ENCODE measurements around the gene GABBR2. TPM values are rescaled to one million over a fixed set of nuclear protein-coding genes. Genes with fewer than 3 reads are reported as not detected.

The GABBR2 gene
- polyA plus RNA-seq, 1 of the 3 experiments (the other 2 are of a cell fraction): not detected

GRCh38 chr9:98570663-98571440 lies 137.9 kb downstream of the GABBR2 start:
- no peak for DNase-seq
- CTCF ChIA-PET: no interaction called here
- Histone ChIP-seq H3K9ac (no peak overlapping the region), H3K4me1 (ENCODE audit: control insufficient read depth in 1 of 2, insufficient read depth in 2 of 2, low read depth in 1 of 2, low read length in 1 of 2) (no peaks in the 10 kb centered on the region; a peak in 1 of 4 replicates), H3K36me3 (replicated peaks in 1 of 2; ENCODE audit: control insufficient read depth in 1 of 2, insufficient read depth in 2 of 2, low read length in 1 of 2) (no peaks in the 10 kb centered on the region), H3F3A (replicated peaks; ENCODE audit: insufficient read depth) (no peaks in the 10 kb centered on the region), H3K9me2 (no peaks in the 10 kb centered on the region), H4K20me1 (ENCODE audit: insufficient read depth) (no peaks in the 10 kb centered on the region), H3K27me3 (ENCODE audit: insufficient read depth) (no peaks in the 10 kb centered on the region; the same call in 1 of the 2 replicates), H3K79me2 (ENCODE audit: insufficient read depth) (no peaks in the 10 kb centered on the region), H3K27ac (ENCODE audit: low read depth in 2 of 2, low read length in 1 of 2) (no peak overlapping the region), H2AFZ (ENCODE audit: low read depth) (no peak overlapping the region), H3K9me3 (no peaks in the 10 kb centered on the region), H3K4me3 (ENCODE audit: low read depth in 2 of 2, low read length in 1 of 2) (no peak overlapping the region), H3K4me2 (no peak overlapping the region)
- no peak for TF ChIP-seq CTCF (IDR thresholded peaks at IDR 0.05)
- no peak for TF ChIP-seq RCOR1 (IDR thresholded peaks at IDR 0.05; ENCODE audit: low read length)
- TF ChIP-seq SIN3A (IDR thresholded peaks at IDR 0.05; ENCODE audit: borderline replicate concordance, low read depth, low read length): no peak
- no peak for TF ChIP-seq NRF1 (IDR thresholded peaks at IDR 0.05; ENCODE audit: low read depth, low read length)
- TF ChIP-seq RXRA (IDR thresholded peaks at IDR 0.05; ENCODE audit: borderline replicate concordance, low read depth): no peak
- no peak for TF ChIP-seq YY1 (IDR thresholded peaks at IDR 0.05; ENCODE audit: low read depth)
- no peak for TF ChIP-seq TCF12 (IDR thresholded peaks at IDR 0.05)
- TF ChIP-seq REST (IDR thresholded peaks at IDR 0.05; ENCODE audit: low read depth, low read length): no peak
- TF ChIP-seq TEAD4 (IDR thresholded peaks at IDR 0.05; ENCODE audit: borderline replicate concordance, insufficient read depth): no peak
- TF ChIP-seq FOXJ3 (CRISPR knock-in tag; IDR thresholded peaks at IDR 0.05): no peak
- no peak for TF ChIP-seq JUND (IDR thresholded peaks at IDR 0.05)
- TF ChIP-seq GABPA (IDR thresholded peaks at IDR 0.05; ENCODE audit: low read depth): no peak
- 40% methylated on average over 8 of the region's 12 CpGs for WGBS (ENCODE audit: low lambda C conversion rate)
- POLR2A ChIA-PET: no interaction called here

GRCh38 chr9:98570055-98570454 lies 138.7 kb downstream of the GABBR2 start:
- Histone ChIP-seq H4K20me1 (ENCODE audit: insufficient read depth) (no peaks in the 10 kb centered on the region), H3K9me2 (no peaks in the 10 kb centered on the region), H3F3A (replicated peaks; ENCODE audit: insufficient read depth) (no peaks in the 10 kb centered on the region), H3K79me2 (ENCODE audit: insufficient read depth) (no peaks in the 10 kb centered on the region), H3K36me3 (replicated peaks in 1 of 2; ENCODE audit: control insufficient read depth in 1 of 2, insufficient read depth in 2 of 2, low read length in 1 of 2) (no peaks in the 10 kb centered on the region), H3K27ac (ENCODE audit: low read depth in 2 of 2, low read length in 1 of 2) (no peak overlapping the region), H3K27me3 (ENCODE audit: insufficient read depth) (no peaks in the 10 kb centered on the region; the same call in 1 of the 2 replicates), H3K4me1 (ENCODE audit: control insufficient read depth in 1 of 2, insufficient read depth in 2 of 2, low read depth in 1 of 2, low read length in 1 of 2) (no peaks in the 10 kb centered on the region; a peak in 1 of 4 replicates), H3K4me2 (no peak overlapping the region), H2AFZ (ENCODE audit: low read depth) (no peak overlapping the region), H3K4me3 (ENCODE audit: low read depth in 2 of 2, low read length in 1 of 2) (no peak overlapping the region), H3K9me3 (no peaks in the 10 kb centered on the region), H3K9ac (no peak overlapping the region)
- DNase-seq: no peak
- ChIA-PET CTCF (no interaction called here), POLR2A (no interaction called here)
- WGBS (ENCODE audit: low lambda C conversion rate): 42% methylated on average over 8 of the region's 9 CpGs
- no peak for TF ChIP-seq RAD21 (IDR thresholded peaks at IDR 0.05; ENCODE audit: low read length)
- no peak for TF ChIP-seq NRF1 (IDR thresholded peaks at IDR 0.05; ENCODE audit: low read depth, low read length)
- TF ChIP-seq FOXM1 (IDR thresholded peaks at IDR 0.05; ENCODE audit: low read depth): no peak
- no peak for TF ChIP-seq RCOR1 (IDR thresholded peaks at IDR 0.05; ENCODE audit: low read length)
- no peak for TF ChIP-seq GATA2 (CRISPR knock-in tag; IDR thresholded peaks at IDR 0.05)
- TF ChIP-seq MXI1 (IDR thresholded peaks at IDR 0.05; ENCODE audit: low read depth, low read length): no peak
- TF ChIP-seq IRF3 (IDR thresholded peaks at IDR 0.05; ENCODE audit: low read depth, low read length): no peak
- no peak for TF ChIP-seq ZBTB33 (IDR thresholded peaks at IDR 0.05; ENCODE audit: borderline replicate concordance, low read depth)
- TF ChIP-seq YY1 (IDR thresholded peaks at IDR 0.05; ENCODE audit: low read depth): no peak
- no peak for TF ChIP-seq MEF2A (IDR thresholded peaks at IDR 0.05; ENCODE audit: borderline replicate concordance, low read depth)
